Karpas-422 (cell line): Measurements from ENCODE around the gene TBCK. TPM values are rescaled to one million over a fixed set of nuclear protein-coding genes. Genes with fewer than 3 reads are reported as not detected.

Source experiments
- DNase-seq: peaks from one replicate; pipeline ENCODE4 v3.0.0-alpha.2; 2015
- H2AFZ ChIP-seq: fragments of 200-600 bp; sonication (generic); 2 replicates; pipeline ENCODE4 v1.6.1; 2014; ENCODE audit warnings: antibody characterized with exemption, low read length, mixed read lengths
- H3K27ac ChIP-seq: fragments of 200-600 bp; sonication (generic); 2 replicates; pipeline ENCODE4 v1.5.1; 2014; ENCODE audit warnings: mild to moderate bottlenecking, low read length, moderate library complexity
- H3K27me3 ChIP-seq: fragments of 200-600 bp; sonication (generic); 2 replicates; pipeline ENCODE4 v1.6.1; 2014; ENCODE audit warnings: low read length, mixed read lengths
- H3K36me3 ChIP-seq: fragments of 200-600 bp; sonication (generic); 2 replicates; pipeline ENCODE4 v1.6.1; 2014; ENCODE audit warnings: low read length, mixed read lengths; ENCODE audit not compliant: insufficient read depth
- H3K4me1 ChIP-seq: fragments of 200-600 bp; sonication (generic); 2 replicates; pipeline ENCODE4 v1.6.1; 2014; ENCODE audit warnings: mild to moderate bottlenecking, low read length, mixed read lengths
- H3K4me2 ChIP-seq: fragments of 200-600 bp; sonication (generic); 2 replicates; pipeline ENCODE4 v1.6.1; 2014; ENCODE audit warnings: low read length, low read depth, mild to moderate bottlenecking; ENCODE audit not compliant: poor library complexity, severe bottlenecking
- H3K4me3 ChIP-seq: fragments of 200-600 bp; sonication (generic); 2 replicates; pipeline ENCODE4 v1.5.1; 2014; ENCODE audit warnings: mild to moderate bottlenecking, antibody characterized with exemption, low read length, mixed read lengths
- H3K79me2 ChIP-seq: fragments of 200-600 bp; sonication (generic); 2 replicates; pipeline ENCODE4 v1.6.1; 2014; ENCODE audit warnings: mild to moderate bottlenecking, low read length, mixed read lengths
- H3K9ac ChIP-seq: fragments of 200-600 bp; sonication (generic); 2 replicates; pipeline ENCODE4 v1.6.0; 2014; ENCODE audit warnings: low read length
- H3K9me2 ChIP-seq: fragments of 200-600 bp; sonication (generic), shearing (Covaris generic); replicated peaks from 2 replicates; pipeline ENCODE4 v1.6.0; 2014; ENCODE audit warnings: mild to moderate bottlenecking, low read length, moderate library complexity; ENCODE audit not compliant: insufficient read depth
- H3K9me3 ChIP-seq: fragments of 300-700, 200-600 bp; sonication (generic); 2 replicates; pipeline ENCODE4 v1.6.1; 2014; ENCODE audit warnings: low read length, mixed read lengths
- H4K20me1 ChIP-seq: fragments of 200-600 bp; sonication (generic); 2 replicates; pipeline ENCODE4 v1.6.1; 2014; ENCODE audit warnings: mild to moderate bottlenecking, antibody characterized with exemption, low read length, low read depth; ENCODE audit not compliant: insufficient read depth
- total RNA-seq: library from RNA; depleted of rRNA; stranded (reverse); fragments of >200 nt; shearing (Covaris generic); gene quantifications from 2 replicates; pipeline ENCODE4 v1.2.3, GENCODE V29; 2014; ENCODE audit warnings: low replicate concordance

Gene TBCK
- total RNA-seq, 1 experiment from 2014 or later, result 86.1 TPM

GRCh38 chr4:106318511-106318910 is 2.5 kb upstream of the TBCK start:
- Histone ChIP-seq H3K4me1 (peaks cover 37% of the 10 kb centered on the region), H3K9me3 (no peaks in the 10 kb centered on the region), H3K4me2 (peak overlapping the region; percentile 90), H4K20me1 (no peaks in the 10 kb centered on the region; the same call in 1 of the 2 replicates), H3K27me3 (no peaks in the 10 kb centered on the region), H3K4me3 (peak overlapping the region; percentile 95), H2AFZ (no peak overlapping the region), H3K79me2 (peaks cover 87% of the 10 kb centered on the region), H3K9me2 (no peaks in the 10 kb centered on the region), H3K9ac (no peak overlapping the region), H3K27ac (no peak overlapping the region), H3K36me3 (peaks cover 27% of the 10 kb centered on the region)
- DNase-seq, result no peak

- no peak for DNase-seq
- Histone ChIP-seq H3K36me3 (peaks cover 27% of the 10 kb centered on the region), H3K9me2 (no peaks in the 10 kb centered on the region), H3K9me3 (no peaks in the 10 kb centered on the region), H3K4me2 (peak overlapping the region; percentile 90), H3K27ac (peak overlapping the region; percentile 77; the same call in 1 of the 2 replicates), H4K20me1 (no peaks in the 10 kb centered on the region; the same call in 1 of the 2 replicates), H3K9ac (peak overlapping the region; percentile 91), H2AFZ (no peak overlapping the region), H3K4me3 (peak overlapping the region; percentile 95), H3K27me3 (no peaks in the 10 kb centered on the region), H3K4me1 (peaks cover 41% of the 10 kb centered on the region), H3K79me2 (peaks cover 87% of the 10 kb centered on the region)
Observed at GRCh38 chr4:106317815-106318214, 1.8 kb upstream of the TBCK start.

DNA sequence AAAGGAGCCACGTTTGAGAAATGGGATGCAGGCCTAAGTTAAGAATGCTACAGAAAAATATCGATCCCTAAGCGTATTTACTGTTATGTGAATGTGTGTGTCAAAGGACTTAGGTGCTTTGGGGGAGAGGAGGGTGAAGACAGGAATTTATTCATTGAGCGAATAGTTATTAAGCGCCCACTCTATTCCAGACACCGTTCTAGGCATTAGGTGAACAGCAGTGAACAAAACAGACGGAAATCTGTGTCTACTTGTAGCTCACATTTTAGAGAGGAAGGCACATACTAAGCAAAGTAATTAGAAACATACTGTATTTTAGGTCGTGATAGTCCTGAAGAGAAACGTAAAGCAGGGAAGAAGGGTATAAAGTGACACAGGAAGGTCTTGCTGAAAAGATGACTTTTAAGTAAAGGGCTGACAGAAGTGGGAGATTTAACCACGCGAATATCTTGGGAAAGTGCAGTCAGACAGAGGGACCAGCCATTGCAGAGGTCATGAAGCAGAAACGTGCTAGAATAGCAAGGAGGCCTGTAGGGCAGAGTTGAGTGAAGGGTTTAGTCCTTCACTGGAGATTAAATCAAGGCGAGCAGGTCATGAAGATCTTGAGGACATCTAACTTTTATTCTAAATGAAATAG is 882 bp upstream of the TBCK start:
- H3K4me3 ChIP-seq, result peak overlapping the region; percentile 95
- no peaks in the 10 kb centered on the region for H3K9me2 ChIP-seq
- no peaks in the 10 kb centered on the region for H3K9me3 ChIP-seq
- no peaks in the 10 kb centered on the region; the same call in 1 of the 2 replicates for H4K20me1 ChIP-seq
- H3K27ac ChIP-seq, result peak overlapping the region; percentile 77; the same call in 1 of the 2 replicates
- H3K79me2 ChIP-seq, result peaks cover 90% of the 10 kb centered on the region
- H2AFZ ChIP-seq, result peak overlapping the region; percentile 44
- peaks cover 51% of the 10 kb centered on the region for H3K4me1 ChIP-seq
- DNase-seq, result peak; percentile 60
- peak overlapping the region; percentile 90 for H3K4me2 ChIP-seq
- H3K36me3 ChIP-seq, result peaks cover 27% of the 10 kb centered on the region
- H3K9ac ChIP-seq, result peak overlapping the region; percentile 91
- no peaks in the 10 kb centered on the region for H3K27me3 ChIP-seq

- no peaks in the 10 kb centered on the region; the same call in 1 of the 2 replicates for H4K20me1 ChIP-seq
- no peaks in the 10 kb centered on the region for H3K9me2 ChIP-seq
- H3K36me3 ChIP-seq, result peaks cover 25% of the 10 kb centered on the region
- H3K4me3 ChIP-seq, result peak overlapping the region; percentile 95
- peak overlapping the region; percentile 77 for H3K27ac ChIP-seq
- DNase-seq, result peak; percentile 75
- peak overlapping the region; percentile 90 for H3K4me2 ChIP-seq
- no peaks in the 10 kb centered on the region for H3K9me3 ChIP-seq
- peak overlapping the region; percentile 44; the same call in 1 of the 2 replicates for H2AFZ ChIP-seq
- H3K4me1 ChIP-seq, result peaks cover 52% of the 10 kb centered on the region
- peaks cover 100% of the 10 kb centered on the region for H3K79me2 ChIP-seq
- H3K27me3 ChIP-seq, result no peaks in the 10 kb centered on the region
- H3K9ac ChIP-seq, result peak overlapping the region; percentile 91
Observed at GRCh38 chr4:106315476-106315967, 487 bp downstream of the TBCK start.

GRCh38 chr4:106314960-106315359 is 1.0 kb downstream of the TBCK start:
- peak overlapping the region; percentile 91 for H3K9ac ChIP-seq
- no peaks in the 10 kb centered on the region for H3K9me2 ChIP-seq
- H3K79me2 ChIP-seq, result peaks cover 100% of the 10 kb centered on the region
- H3K4me1 ChIP-seq, result peaks cover 52% of the 10 kb centered on the region
- peak overlapping the region; percentile 95 for H3K4me3 ChIP-seq
- peaks cover 19% of the 10 kb centered on the region for H3K36me3 ChIP-seq
- H2AFZ ChIP-seq, result no peak overlapping the region
- no peak for DNase-seq
- no peaks in the 10 kb centered on the region for H3K27me3 ChIP-seq
- H3K27ac ChIP-seq, result peak overlapping the region; percentile 77; the same call in 1 of the 2 replicates
- no peaks in the 10 kb centered on the region for H3K9me3 ChIP-seq
- H3K4me2 ChIP-seq, result peak overlapping the region; percentile 90
- H4K20me1 ChIP-seq, result no peaks in the 10 kb centered on the region; the same call in 1 of the 2 replicates

DNA sequence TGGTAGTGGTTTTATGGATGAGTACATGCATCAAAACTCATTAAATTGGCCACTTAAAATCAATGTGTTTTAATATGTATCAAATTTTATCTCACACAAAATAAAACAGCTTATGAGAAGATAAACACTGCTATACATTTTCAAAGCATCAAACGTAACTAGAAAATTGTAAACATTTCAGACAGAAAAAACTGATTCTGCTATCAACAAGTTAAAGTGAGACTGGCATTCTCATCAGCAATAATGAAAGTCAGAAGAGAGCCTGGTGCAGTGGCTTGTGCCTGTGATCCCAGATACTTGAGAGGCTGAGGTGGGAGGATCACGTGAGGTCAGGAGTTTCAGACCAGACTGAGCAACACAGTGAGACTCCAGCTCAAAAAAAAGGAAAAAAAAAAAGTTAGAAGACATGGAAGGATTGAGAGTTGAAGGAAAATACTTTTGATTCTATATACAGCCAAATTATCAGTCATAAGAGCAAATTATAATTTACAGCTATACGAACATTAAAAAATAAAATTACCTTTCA is 2.9 kb downstream of the TBCK start:
- Histone ChIP-seq H3K36me3 (peaks cover under 1% of the 10 kb centered on the region; the same call in 1 of the 2 replicates), H2AFZ (no peak overlapping the region), H3K4me2 (peak overlapping the region; percentile 90), H3K9me2 (no peaks in the 10 kb centered on the region), H4K20me1 (no peaks in the 10 kb centered on the region; the same call in 1 of the 2 replicates), H3K27ac (no peak overlapping the region), H3K9ac (no peak overlapping the region), H3K27me3 (no peaks in the 10 kb centered on the region), H3K4me1 (peaks cover 49% of the 10 kb centered on the region), H3K4me3 (no peak overlapping the region), H3K79me2 (peaks cover 96% of the 10 kb centered on the region), H3K9me3 (no peaks in the 10 kb centered on the region)
- DNase-seq, result no peak

- Histone ChIP-seq H3K4me3 (no peak overlapping the region), H4K20me1 (no peaks in the 10 kb centered on the region; the same call in 1 of the 2 replicates), H3K27me3 (no peaks in the 10 kb centered on the region), H3K27ac (no peak overlapping the region), H2AFZ (no peak overlapping the region), H3K79me2 (peaks cover 95% of the 10 kb centered on the region), H3K9me3 (no peaks in the 10 kb centered on the region), H3K36me3 (peaks cover 3% of the 10 kb centered on the region; the same call in 1 of the 2 replicates), H3K9me2 (no peaks in the 10 kb centered on the region), H3K4me1 (peaks cover 42% of the 10 kb centered on the region), H3K4me2 (no peak overlapping the region), H3K9ac (no peak overlapping the region)
- DNase-seq, result no peak
Observed at GRCh38 chr4:106312377-106312776, 3.6 kb downstream of the TBCK start.

- Histone ChIP-seq H3K9me2 (no peaks in the 10 kb centered on the region), H3K9me3 (no peaks in the 10 kb centered on the region), H3K4me2 (no peak overlapping the region), H3K79me2 (peaks cover 81% of the 10 kb centered on the region), H3K27ac (no peak overlapping the region), H3K27me3 (no peaks in the 10 kb centered on the region), H3K36me3 (peaks cover 39% of the 10 kb centered on the region; the same call in 1 of the 2 replicates), H4K20me1 (no peaks in the 10 kb centered on the region), H3K4me3 (no peak overlapping the region), H2AFZ (no peak overlapping the region), H3K4me1 (peaks cover 26% of the 10 kb centered on the region), H3K9ac (no peak overlapping the region)
- no peak for DNase-seq
Observed at GRCh38 chr4:106306561-106306960, 9.4 kb downstream of the TBCK start.
